AG09309 (cell line): ENCODE data around the gene CSNK1G2.

Experiments
- DNase-seq: peaks from one replicate; pipeline ENCODE4 v3.0.0-alpha.2; 2010; ENCODE audit warnings: low read depth
- H3K4me3 ChIP-seq: 2 replicates; pipeline ENCODE4 v1.5.1; 2011; ENCODE audit warnings: mild to moderate bottlenecking, low read depth, low read length, moderate library complexity; ENCODE audit not compliant: control insufficient read depth
- CTCF ChIP-seq: IDR thresholded peaks from 2 replicates; pipeline ENCODE4 v1.5.1; 2011; ENCODE audit warnings: mild to moderate bottlenecking, low read depth, low read length, inconsistent platforms; ENCODE audit not compliant: insufficient read depth, control insufficient read depth; ENCODE audit errors: missing control alignments

CSNK1G2 gene

GRCh38 chr19:1947651-1948209 lies 6.8 kb downstream of the CSNK1G2 start:
- TF ChIP-seq CTCF = no peak
- no peak overlapping the region for H3K4me3 ChIP-seq
- no peak for DNase-seq

GRCh38 chr19:1949304-1950101 lies 8.5 kb downstream of the CSNK1G2 start:
- no peak overlapping the region for H3K4me3 ChIP-seq
- TF ChIP-seq CTCF = no peak
- no peak for DNase-seq

GRCh38 chr19:1950640-1951039 lies 9.7 kb downstream of the CSNK1G2 start:
- H3K4me3 ChIP-seq = no peak overlapping the region
- DNase-seq = no peak
- TF ChIP-seq CTCF = no peak

GRCh38 chr19:1952635-1953034 lies 11.7 kb downstream of the CSNK1G2 start:
- no peak for TF ChIP-seq CTCF

GRCh38 chr19:1953037-1953436 lies 12.1 kb downstream of the CSNK1G2 start:
- H3K4me3 ChIP-seq = no peak overlapping the region
- no peak for TF ChIP-seq CTCF
- no peak for DNase-seq

More at GRCh38 chr19:1952635-1953034, 11.7 kb downstream of the CSNK1G2 start:
- no peak for DNase-seq
- no peak overlapping the region for H3K4me3 ChIP-seq

GRCh38 chr19:1953441-1954094 lies 12.6 kb downstream of the CSNK1G2 start:
- no peak for DNase-seq
- H3K4me3 ChIP-seq = no peak overlapping the region
- TF ChIP-seq CTCF = no peak
